ENCODE data around the gene MS4A7. TPM values are rescaled to one million over a fixed set of nuclear protein-coding genes. Genes with fewer than 3 reads are reported as not detected.
A peak's percentile ranks its signal among the peaks of the same experiment; 100 is the strongest.
"Not testable (repeated sequence)": the region's sequence is repeated elsewhere in the genome, so short reads cannot be mapped to it uniquely, and the experiment has no call there.

MS4A7 gene
- total RNA-seq, 2 donors from 2014 or later: 16.0 to 27.7 TPM

DNA sequence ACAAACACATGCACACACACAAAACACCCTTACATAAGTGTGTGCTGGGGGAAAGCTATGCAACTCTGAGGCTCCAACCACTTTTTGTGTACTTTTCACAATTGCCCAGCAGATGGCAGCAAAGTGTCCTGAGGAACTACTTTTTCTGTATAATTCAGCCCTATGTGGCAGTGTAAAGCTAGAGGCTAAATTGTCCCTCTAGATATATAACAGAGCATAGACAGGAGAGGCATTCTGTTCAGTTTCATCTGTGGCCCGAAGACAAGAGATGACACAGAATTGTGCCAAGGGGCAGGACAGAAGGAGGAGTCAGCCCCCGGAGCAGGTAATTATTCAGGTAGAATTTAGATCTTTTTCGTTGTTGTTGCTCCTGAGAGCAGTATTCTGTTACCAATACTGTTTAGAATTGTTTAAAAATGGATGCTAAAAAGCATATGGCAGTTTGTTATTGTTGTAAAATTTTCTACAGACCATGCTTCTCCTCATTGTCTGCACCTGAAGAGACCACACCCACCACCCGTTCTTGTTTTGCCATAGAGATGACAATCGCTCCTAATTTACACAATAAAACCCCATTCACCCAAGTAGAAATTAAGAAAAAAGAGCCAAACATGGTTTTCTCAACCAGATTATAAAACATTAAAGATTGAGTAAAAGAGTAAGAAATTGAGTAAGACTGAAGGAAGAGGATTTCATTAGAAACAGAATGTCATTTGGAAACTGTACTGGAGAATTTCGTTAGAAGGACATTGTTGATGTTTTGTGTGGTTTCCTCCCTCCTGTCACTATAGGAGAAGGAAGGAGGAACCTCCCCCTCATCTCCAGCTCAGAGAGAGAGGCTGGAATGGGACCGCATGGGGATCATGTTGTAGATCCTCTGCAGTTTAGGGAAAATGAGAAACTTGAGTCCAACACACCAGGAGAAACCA lies 14.5 kb upstream of the MS4A7 start:
- Histone ChIP-seq H3K27ac (peak overlapping the region in 1 of 2 donors; percentile 27), H3K36me3 (no peaks in the 10 kb centered on the region), H3K9me3 (peaks cover 0 to 12% of the 10 kb centered on the region in 2 donors), H3K4me3 (no peak overlapping the region), H3K27me3 (no peaks in the 10 kb centered on the region), H3K4me1 (no peaks in the 10 kb centered on the region)
- TF ChIP-seq, protein P1, sequence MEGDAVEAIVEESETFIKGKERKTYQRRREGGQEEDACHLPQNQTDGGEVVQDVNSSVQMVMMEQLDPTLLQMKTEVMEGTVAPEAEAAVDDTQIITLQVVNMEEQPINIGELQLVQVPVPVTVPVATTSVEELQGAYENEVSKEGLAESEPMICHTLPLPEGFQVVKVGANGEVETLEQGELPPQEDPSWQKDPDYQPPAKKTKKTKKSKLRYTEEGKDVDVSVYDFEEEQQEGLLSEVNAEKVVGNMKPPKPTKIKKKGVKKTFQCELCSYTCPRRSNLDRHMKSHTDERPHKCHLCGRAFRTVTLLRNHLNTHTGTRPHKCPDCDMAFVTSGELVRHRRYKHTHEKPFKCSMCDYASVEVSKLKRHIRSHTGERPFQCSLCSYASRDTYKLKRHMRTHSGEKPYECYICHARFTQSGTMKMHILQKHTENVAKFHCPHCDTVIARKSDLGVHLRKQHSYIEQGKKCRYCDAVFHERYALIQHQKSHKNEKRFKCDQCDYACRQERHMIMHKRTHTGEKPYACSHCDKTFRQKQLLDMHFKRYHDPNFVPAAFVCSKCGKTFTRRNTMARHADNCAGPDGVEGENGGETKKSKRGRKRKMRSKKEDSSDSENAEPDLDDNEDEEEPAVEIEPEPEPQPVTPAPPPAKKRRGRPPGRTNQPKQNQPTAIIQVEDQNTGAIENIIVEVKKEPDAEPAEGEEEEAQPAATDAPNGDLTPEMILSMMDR (IDR thresholded peaks at IDR 0.05): peak; percentile 34 to 77
- DNase-seq (ENCODE audit: low spot score): peak; percentile 78

DNA sequence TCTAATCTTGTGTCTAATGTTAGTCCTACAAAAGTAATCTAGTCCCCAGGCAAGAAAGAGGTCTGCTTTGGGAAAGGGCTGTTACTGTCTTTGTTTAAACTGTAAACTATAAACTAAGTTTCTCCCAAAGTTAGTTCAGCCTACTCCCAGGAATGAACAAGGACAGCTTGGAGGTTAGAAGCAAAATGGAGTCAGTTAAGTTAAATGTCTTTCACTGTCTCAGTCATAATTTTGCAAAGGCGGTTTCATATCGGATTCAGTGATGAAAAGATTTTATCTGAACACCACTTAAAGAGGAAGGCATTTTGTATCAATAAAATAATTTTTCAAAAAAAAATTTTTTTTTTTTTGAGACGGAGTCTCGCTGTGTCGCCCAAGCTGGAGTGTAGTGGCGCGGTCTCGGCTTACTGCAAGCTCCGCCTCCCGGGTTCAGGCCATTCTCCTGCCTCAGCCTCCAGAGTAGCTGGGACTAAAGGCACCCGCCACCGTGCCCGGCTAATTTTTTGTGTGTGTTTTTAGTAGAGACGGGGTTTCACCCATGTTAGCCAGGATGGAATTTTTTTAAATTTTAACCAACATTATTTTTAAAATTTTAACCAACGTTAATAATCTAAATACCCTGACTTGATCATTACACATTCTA lies 11.9 kb upstream of the MS4A7 start:
- H3K9me3 ChIP-seq; H3K27me3 ChIP-seq; H3K4me1 ChIP-seq; H3K4me3 ChIP-seq; DNase-seq (ENCODE audit: low spot score); H3K27ac ChIP-seq; H3K36me3 ChIP-seq: not testable (repeated sequence)

DNA sequence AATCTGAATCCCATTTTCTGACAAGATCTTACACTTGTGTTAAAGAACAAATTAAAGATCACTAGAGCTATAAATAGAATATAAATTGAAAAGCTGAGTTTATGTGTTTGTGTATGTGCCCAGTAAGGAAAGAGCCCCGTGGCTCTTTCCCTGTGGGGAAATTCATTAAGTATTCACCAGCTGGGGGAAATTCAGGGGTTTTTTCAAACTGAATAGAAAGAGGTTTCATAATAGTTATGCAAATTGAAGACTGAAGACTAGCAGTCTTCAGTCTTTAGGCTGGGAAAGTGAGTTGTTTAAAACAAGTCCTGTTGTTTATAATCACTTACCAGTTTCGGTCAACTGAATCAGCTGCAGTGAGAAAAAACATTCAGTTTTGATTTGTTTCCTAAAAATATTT lies 11.3 kb upstream of the MS4A7 start:
- Histone ChIP-seq H3K36me3 (no peaks in the 10 kb centered on the region), H3K27ac (no peak overlapping the region), H3K4me3 (no peak overlapping the region), H3K9me3 (no peaks in the 10 kb centered on the region), H3K4me1 (no peaks in the 10 kb centered on the region), H3K27me3 (no peaks in the 10 kb centered on the region)
- no peak for DNase-seq (ENCODE audit: low spot score)
- TF ChIP-seq, protein P1 (IDR thresholded peaks at IDR 0.05): no peak

DNA sequence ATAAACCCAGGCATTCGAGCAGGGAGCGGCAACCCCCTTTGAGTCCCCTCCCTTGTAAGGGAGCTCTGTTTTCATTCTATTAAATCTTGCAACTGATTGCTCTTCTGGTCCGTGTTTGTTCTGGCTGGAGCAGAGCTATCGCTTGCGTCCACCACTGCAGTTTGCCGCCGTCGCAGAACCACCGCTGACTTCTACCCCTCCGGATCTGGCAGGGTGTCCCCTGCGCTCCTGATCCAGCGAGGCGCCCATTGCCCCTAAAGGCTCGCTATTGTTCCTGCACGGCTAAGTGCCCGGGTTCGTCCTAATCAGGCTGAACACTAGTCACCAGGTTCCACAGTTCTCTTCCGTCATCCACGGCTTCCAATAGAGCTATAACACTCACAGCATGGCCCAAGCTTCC lies 10.4 kb upstream of the MS4A7 start:
- Histone ChIP-seq H3K27ac (no peak overlapping the region), H3K9me3 (no peaks in the 10 kb centered on the region), H3K27me3 (no peaks in the 10 kb centered on the region), H3K4me1 (no peaks in the 10 kb centered on the region), H3K36me3 (no peaks in the 10 kb centered on the region), H3K4me3 (no peak overlapping the region)
- TF ChIP-seq, protein P1 (IDR thresholded peaks at IDR 0.05): no peak
- no peak for DNase-seq (ENCODE audit: low spot score)

DNA sequence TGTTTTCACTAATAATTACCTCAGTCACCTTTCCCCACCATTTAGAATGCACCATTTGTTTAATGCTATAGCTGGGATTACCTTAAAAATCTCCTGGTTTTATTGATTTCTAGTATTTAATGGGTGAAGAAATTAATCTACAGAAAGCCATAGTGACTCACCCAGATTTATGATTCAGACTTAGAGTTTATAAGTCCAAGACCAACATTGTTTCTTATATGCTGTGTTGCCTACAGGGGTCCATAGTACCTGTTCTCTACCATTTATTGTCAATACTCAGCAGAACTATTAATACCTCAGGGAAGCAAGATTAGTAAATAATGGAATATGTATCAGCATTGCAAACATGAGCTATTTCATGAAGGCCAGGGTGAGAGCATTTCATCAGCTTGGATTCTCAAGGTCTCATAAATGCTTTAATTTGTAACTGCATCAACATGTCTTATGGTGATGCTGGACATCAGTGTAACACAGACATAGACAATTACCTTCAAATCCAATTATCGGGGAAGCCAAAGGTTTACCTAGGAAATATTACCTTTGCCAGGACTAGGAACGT lies 8.0 kb upstream of the MS4A7 start:
- Histone ChIP-seq H3K27ac (no peak overlapping the region), H3K4me3 (no peak overlapping the region)

More for the DNA sequence above, 8.0 kb upstream of the MS4A7 start:
- H3K4me1 ChIP-seq: no peaks in the 10 kb centered on the region
- TF ChIP-seq, protein P1 (IDR thresholded peaks at IDR 0.05): no peak
- no peaks in the 10 kb centered on the region for H3K9me3 ChIP-seq
- no peak for DNase-seq (ENCODE audit: low spot score)
- no peaks in the 10 kb centered on the region for H3K27me3 ChIP-seq
- H3K36me3 ChIP-seq: no peaks in the 10 kb centered on the region

All from right atrium auricular region (tissue), 2 donors.